ENCODE data around the gene NEB.

Gene NEB, protein sequence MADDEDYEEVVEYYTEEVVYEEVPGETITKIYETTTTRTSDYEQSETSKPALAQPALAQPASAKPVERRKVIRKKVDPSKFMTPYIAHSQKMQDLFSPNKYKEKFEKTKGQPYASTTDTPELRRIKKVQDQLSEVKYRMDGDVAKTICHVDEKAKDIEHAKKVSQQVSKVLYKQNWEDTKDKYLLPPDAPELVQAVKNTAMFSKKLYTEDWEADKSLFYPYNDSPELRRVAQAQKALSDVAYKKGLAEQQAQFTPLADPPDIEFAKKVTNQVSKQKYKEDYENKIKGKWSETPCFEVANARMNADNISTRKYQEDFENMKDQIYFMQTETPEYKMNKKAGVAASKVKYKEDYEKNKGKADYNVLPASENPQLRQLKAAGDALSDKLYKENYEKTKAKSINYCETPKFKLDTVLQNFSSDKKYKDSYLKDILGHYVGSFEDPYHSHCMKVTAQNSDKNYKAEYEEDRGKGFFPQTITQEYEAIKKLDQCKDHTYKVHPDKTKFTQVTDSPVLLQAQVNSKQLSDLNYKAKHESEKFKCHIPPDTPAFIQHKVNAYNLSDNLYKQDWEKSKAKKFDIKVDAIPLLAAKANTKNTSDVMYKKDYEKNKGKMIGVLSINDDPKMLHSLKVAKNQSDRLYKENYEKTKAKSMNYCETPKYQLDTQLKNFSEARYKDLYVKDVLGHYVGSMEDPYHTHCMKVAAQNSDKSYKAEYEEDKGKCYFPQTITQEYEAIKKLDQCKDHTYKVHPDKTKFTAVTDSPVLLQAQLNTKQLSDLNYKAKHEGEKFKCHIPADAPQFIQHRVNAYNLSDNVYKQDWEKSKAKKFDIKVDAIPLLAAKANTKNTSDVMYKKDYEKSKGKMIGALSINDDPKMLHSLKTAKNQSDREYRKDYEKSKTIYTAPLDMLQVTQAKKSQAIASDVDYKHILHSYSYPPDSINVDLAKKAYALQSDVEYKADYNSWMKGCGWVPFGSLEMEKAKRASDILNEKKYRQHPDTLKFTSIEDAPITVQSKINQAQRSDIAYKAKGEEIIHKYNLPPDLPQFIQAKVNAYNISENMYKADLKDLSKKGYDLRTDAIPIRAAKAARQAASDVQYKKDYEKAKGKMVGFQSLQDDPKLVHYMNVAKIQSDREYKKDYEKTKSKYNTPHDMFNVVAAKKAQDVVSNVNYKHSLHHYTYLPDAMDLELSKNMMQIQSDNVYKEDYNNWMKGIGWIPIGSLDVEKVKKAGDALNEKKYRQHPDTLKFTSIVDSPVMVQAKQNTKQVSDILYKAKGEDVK (N-terminal part only)

DNA sequence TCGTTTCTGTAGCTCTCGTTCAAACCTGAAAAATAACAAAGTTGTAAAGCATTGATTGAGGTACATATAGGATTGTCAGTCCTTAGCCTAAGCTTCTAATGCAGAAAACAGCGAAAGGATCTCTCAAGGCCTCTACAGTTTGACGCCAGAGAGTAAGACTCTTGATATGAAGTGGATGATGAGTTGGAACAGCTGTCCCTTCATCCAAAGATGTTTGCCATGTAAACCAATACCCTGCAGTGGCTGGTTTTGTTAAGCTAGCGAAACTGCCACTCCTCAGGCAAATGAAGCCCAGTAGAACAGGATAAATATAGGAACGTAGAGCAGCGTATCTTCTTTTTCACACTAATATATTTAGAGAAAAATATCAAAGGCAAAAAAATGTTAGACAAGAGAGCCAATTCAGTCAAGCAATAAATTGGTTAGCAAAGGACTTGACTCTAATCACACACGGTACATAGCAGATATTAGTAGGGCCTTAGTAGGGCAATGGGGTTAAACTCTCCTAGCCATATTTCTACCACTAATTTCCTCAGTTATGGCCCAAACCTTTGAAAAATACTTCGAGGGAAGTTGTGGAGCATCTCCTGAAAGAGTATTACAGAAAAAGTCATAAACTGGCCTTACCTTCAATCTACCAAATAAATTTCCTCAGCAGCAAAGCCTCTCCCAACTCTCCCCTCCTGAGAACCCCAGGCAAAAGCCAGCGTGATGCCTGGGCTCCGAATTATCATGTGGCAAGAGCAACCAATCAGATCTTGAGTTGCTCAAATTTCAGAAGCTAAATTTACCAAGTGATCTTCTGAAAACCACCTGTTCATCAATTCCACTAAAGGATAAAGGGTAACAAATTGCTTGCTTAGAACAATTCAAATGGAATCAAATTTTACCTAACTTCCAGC lies at the start of gene NEB:
Gene NEB (minus strand): TSS at position 706 of the 902 bp plus-strand sequence. CDS start 1,320 bp downstream, outside the sequence.
- no peak for DNase-seq

DNA sequence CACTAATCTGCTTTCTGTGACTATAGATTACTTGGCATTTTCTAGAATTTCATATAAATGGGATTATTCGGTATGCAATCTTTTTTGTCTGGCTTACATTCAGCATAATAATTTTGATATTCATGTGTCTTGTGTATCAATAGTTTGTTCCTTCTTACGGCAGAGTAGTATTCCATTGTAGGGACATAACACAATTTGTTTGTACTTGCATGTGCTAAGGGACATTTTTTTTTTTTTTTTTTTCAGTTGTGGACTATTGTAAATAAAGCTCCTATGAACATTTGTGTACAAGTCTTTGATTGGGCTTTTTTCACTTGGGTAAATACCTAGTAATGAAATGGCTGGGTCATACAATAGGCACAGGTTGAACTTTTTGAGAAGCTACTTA lies 48.9 kb upstream of the NEB start:
- DNase-seq, result no peak

DNA sequence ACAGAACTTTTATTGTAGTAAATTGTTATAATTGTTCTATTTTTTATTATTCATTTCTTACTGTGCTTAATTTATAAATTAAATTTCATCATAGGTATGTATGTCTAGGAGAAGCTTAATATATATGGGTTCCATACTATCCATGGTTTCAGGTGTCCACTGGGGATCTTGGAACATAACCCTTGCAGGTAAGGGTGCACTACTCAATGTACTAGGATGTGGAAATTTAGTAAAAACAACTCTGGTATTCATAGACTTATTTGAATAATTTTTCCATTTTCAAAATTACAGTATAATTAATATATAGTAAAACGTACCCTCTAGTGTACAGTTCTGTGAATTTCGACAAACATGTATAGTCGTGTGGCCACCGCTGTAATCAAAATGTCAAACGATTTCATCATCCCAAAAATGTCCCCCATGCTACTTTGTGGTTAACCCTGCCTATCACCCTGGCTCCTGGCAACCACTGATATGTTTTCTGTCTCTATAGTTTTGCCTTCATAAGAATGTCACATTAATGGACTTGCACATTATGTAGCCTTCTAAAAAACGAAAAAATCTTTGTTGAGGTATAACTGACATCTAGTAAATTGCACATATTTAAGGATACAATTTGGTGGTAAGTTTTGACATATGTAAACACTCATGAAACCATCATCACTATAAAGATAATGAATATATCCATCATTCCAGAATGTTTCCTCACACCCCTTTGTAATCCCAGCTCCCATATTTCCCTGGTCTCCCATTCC lies 48.3 kb upstream of the NEB start:
- no peak for DNase-seq

DNA sequence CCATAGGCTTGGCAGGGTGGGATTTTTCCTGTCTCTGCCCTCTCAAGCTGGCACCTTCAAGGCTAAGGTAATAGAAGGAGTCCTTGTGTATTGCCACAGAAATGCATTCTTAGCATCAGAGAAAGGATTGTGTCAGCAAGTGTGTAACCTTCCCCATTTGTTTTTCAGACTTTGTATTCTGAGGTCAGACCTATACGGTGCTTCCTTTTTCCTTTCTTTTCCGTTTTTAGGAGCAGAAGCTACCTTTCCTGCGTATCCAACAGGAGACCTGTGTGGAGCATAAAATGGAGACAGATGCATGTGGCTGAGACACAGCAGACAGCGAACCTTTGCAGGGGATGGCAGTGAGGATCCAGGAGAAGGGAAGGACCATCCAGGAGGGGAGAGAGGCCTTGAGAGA lies 47.4 kb upstream of the NEB start:
- DNase-seq, result no peak

DNA sequence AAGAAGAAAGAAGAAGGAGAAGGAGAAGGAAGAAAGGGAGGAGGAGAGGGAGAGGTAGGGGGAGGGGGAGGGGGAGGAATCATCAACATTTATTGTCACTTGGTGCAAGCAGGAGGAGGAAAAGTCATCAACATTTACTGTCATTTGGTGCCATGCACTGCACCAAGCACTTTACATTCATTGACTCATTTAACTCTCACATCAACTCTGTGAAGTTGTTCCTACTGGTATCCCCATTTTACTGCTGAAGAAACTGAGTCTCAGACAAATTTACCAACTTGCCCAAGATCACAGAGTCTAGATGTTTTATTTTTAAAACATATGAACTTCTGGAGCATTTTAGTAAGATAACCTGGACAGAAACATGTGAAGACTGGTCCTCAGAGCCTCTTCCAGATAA lies 46.7 kb upstream of the NEB start:
- DNase-seq, result no peak

DNA sequence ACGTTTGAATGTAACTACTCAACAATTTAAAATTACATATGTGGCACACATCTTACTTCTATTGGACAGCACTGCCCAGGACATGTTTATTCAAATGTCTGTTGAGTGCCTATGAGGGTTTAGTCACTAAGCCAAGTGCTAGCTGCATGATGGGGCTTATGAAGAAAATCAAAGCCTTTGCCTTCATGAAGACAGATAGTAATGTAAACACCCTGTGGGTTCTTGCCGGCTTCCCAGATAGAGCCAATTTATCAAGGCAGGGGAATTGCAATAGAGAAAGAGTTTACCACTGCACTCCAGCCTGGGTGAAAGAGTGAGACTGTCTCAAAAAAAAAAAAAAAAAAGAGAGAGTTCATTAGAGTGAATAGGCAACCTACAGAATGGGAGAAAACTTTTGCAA lies 43.7 kb upstream of the NEB start:
- DNase-seq, result no peak

DNA sequence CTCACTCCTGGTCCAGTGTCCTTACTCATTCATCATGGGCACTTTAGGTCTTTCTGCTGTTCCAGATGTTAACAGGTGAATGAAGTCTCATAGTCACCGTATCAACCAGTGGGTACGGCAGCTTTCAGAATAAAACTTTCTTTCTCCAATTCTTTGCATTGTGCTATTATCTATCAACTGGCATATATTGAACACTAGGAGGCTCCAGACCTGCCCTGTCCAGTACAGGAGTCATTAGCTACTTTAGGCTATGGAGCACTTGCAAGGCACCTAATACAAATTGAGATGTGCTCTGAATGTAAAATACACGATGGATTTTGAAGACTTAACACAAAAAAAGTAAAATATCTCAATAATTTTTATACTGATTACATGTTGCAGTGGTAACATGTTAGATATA lies 43.2 kb upstream of the NEB start:
- DNase-seq, result no peak

DNA sequence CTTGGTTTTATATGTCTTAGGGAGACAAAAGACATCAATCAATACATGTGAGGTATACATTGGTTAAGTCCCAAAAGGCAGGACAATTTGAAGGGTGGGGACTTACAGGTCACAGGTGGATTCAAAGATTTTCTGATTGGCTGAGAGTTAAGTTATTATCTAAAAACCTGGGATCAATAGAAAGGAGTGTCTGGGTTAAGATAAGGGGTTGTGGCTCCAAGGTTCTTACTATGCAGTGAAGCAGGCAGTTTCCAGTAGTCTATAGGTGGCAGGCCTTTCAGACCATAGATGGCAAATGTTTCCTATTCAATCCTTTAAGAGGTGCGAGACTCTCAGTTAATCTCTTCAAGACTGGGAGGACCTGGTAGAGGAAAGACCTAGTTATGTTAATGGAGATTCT lies 42.1 kb upstream of the NEB start:
- DNase-seq, result no peak

DNA sequence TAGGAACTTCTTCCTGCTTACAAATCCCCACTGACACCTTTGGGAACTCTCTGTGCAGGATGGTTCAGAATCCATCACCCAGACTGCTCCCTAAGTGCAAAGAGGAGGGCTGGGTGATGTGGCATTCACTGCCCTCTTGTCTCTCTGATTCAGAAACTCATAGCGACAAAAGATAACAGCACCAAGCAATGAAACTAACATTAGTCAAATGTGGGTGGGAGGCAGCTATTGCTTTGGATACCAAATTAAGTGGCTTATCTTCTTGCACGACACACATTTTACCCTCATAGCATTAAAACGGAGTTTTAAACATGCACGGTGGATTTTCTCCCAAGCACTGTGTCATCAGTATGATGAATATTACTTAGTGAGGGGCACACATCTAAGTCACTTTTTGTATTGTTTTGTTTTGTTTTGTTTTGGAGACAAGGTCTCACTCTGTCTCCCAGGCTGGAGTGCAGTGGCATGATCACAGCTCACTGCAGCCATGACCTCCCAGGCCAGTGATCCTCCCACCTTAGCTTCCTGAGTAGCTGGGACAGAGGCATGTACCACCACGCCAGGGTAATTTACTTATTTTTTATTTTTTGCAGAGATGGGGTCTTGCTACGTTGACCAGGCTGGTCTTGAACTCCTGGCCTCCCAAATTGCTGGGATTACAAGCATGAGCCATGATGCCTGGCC lies 40.9 kb upstream of the NEB start:
- no peak for DNase-seq

DNA sequence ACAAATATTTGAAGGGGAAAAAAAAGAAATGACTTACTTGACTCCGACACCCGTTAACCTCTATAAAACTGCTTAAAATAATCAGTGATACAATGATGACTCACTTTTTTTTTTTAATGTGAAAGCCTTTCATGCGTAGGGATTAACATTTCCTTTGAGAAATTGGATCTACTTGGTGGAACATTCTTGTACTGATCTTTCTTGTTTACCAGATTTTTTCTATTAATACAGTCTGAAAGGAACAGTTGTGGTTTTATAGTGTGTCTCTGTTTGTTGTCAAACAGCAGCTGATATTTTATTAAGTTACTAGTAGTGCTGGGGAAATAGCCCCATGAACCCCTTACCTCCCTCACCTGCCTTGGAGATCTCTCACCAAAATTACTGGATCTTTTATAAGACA lies 40.2 kb upstream of the NEB start:
- DNase-seq, result no peak

DNA sequence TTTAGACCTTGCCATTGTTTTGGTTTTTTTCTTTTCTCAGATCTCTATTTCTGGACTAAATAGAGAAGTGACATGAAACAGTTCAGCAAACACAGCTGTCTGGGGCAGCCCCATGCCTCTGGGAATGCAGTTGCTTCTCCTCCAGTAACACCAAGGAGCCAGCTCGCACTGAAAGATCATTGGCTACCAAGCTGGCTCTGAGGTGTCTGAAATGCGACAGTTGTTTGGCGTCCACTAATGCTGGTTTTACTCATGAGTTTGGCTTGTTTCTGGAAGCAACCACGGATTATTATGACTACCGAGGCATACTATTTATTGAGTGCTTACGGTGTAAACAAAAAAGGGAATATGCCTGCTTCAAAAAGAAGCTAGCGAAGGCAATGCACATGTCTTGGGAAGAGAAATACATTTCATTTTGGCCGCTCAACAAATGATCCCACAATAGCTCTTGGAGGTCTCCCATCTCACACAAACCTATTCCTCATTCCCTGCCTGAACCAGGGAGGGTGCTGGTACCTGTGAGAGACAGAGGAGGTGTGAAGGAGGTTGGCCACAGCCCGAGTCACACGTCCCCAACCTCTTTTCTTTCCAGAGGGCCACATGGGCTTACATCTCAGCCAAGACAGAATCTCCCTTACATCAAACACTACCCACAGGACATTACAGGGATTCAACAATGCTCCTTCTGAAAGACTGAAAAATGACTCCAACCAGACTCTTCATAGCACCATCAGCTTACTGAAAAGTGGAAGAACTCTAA lies 37.5 kb upstream of the NEB start:
- no peak for DNase-seq

DNA sequence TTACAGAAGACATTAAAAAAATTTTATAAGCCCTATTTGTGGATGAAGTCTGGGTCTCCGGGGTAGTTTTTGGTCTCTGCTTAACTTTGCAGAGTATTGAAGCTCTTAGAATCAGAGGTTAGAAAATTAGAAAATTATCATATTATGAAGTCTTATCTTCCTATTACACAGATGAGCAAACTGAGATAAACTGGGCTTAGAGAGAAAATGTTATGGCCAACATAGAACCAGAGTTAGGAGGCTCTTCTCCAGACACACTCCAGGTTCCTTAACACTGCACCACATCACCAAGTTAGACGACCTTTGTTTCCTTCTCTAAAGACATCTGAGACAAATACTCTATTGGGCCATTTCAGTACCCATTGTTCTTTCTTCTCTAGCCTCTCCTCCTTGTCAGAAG lies 36.7 kb upstream of the NEB start:
- DNase-seq, result no peak

DNA sequence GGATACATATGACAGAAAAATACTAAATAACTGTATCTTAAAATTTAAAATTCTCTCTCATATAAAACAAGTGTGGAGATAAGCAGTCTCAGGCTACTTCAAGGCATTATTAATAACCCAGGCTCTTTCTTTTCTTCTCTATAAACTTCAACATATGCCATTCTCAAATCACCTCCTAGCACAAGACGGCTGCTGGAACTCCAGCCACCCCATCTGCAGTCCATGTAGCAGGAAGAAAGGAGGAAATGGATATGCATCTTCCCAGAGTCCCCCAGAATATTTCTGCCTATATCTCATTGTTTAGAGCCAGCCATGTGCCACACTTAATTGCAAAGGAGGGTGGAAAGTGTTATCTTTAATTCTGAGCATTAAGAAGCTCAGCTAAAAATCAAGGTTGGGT lies 35.3 kb upstream of the NEB start:
- no peak for DNase-seq

DNA sequence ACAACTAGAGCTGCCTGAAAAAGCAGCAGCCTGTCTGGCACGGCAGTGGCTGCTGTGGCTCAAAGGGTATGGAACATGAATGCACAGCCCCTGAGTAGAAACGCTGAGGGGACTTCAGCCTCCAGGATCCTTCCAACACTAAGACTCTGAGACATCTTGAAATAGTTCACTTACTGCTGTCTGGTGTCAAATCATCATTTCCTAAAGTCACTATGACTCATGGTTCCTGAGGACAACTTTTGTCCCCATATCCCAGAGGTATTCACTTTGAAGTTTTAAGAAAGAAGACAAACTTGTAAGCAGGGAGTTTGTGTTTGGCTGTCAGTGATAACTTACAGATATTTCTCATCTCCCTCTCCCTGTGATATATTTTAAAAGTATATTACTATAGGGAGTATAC lies 33.3 kb upstream of the NEB start:
- DNase-seq, result no peak

DNA sequence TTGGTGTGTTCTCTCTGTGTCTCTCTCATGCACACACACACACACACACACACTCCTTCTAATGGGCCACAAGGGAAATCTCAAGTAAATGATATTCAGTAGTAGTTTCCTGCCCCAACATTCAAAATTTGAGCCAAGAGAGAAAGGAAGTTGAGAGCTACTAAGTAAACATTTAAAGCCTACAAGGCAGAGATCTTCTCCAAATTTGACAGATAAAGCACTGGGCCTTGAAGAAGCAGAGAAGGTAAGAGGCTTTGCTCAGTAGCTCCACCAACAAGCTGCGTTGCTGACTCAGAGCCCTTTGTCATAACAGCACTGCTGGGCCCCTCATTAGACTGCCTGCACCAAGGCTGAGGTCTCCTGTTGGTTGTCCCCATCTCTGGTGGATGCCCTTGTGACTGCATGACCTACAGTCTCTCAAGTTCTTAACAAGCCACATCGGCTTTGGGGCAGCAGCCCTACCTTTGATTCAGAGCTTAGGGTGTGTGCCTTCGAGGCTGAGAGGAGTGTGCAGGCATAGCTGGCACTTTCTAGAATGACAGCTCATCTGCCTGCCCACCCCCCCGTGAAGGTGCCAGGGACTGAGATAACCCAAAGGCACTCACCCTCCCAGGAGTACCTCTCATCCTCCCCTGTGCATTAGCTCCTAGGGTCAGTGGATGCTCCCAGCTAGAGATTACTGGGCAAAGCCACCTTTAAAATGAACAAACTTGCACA lies 32.3 kb upstream of the NEB start:
- DNase-seq, result no peak

DNA sequence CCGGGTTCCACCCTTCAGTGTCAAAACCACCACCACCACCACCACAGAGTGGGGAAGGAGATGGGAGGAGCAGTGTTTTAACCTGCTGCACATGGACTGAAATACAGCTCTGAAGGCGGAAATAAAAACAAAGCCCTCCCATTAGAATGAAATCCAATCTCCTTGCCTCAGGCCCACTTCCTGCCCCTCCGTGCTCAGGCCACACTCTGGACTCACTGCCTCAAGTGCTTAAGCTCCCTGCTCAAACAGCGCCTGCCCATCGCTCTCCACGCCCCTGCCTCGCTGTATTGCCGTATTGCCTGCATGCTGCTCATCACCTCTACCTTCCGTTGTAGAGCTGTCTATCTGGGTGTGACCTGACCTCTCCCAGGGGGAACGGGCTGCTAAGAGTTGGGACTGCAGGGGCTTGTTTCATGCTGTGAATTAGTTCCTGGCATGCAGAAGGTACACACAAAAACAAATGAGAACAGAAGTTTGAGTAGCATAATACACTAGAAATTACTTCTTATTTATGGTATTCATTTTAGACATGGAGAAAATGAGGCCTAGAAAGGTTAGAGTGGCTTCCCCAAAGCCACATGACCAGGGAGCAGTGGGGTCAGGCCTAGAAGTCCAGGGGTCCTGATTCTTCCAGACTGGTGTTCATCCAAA lies 31.6 kb upstream of the NEB start:
- no peak for DNase-seq

DNA sequence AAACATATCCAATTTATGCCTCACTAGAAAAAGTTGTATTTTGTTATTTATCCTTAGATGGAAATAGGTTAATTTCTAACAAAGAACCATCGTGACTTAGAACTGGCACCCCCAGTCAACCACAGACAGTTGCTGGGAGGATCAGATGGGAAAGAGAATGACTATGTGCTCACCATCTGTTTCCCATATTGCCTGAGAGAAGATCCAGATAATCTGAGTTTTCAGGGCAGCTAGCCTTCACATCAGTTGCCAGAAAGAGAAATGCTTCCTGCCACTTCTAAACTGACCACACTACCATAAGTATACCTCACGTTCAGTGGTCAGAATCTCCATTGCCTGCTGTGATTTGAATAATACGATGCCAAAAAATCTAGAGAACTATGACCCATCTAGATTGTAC lies 28.4 kb upstream of the NEB start:
- no peak for DNase-seq

DNA sequence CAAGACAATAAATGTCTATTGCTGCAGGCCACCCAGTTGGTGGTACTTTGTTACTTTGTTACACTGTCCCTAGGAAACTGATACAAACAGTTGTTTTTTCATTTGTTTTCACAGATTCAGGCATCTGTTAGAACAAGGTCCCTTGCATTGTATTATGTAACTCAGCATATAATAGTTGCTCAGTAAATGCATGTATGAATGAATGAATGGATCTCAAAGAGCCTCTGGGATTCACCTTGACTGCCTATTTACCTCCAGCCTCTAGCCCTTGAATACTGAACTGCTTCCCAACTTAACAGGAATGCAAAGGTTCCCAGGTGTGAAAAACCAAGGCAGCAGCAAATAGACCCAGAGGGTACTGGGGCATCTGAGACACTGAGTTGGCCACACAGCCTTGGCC lies 27.4 kb upstream of the NEB start:
- DNase-seq, result no peak

DNA sequence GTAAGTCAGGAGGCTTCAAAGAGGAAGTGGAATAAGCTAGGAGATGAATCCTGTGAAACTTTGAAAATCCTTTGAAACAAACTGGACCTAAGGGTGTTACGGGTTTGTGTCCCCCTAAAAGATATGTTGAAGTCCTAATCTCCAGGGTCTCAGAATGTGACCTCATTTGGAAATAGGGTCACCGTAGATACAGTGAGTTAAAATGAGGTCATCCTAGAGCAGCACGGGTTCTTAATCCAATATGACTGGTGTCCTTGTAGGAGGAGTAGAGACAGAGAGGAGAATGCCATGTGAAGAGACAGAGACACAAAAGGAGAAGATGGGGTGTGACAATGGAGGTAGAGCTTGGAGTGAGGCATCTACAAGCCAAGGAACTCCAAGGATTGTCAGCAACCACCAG lies 26.9 kb upstream of the NEB start:
- no peak for DNase-seq
